IMR-90 (cell line): ENCODE results near the gene PCP4L1. TPM values are rescaled to one million over a fixed set of nuclear protein-coding genes. Genes with fewer than 3 reads are reported as not detected.
"Not testable (repeated sequence)": the region's sequence is repeated elsewhere in the genome, so short reads cannot be mapped to it uniquely, and the experiment has no call there.

Experiments
- ATAC-seq: fragments of 200-7000 bp; cut with Tn5 transposase; 2 replicates; pipeline ENCODE4 v1.9.1; 2020; ENCODE audit warnings: low read depth, mild to moderate bottlenecking, moderate library complexity
- BruUV-seq: library from RNA; stranded (reverse); fragments of 400-500 nt; replicated peaks from 2 replicates; lab custom pipeline; 2021; lab: Mats Ljungman, UMichigan
- CTCF ChIA-PET: fragments of 300-600 bp; formaldehyde crosslinking; extraction: SDS; loops from one replicate; lab custom pipeline; 2021; ENCODE audit warnings: antibody characterized with exemption; lab: Yijun Ruan, JAX
- POLR2A ChIA-PET: fragments of 300-600 bp; sonication (Branson Sonifier 250); formaldehyde crosslinking; loops from one replicate; lab custom pipeline; 2022; ENCODE audit warnings: antibody characterized with exemption; ENCODE audit not compliant: unreplicated experiment; lab: Charles Lee
- DNase-seq: peaks from one replicate; pipeline ENCODE4 v3.0.0; 2013
- H2AFZ ChIP-seq: replicated peaks from 2 replicates; pipeline ENCODE3; 2013; ENCODE audit warnings: low read length, mild to moderate bottlenecking; ENCODE audit not compliant: poor library complexity
- H2AK5ac ChIP-seq: 2 replicates; pipeline ENCODE4 v1.6.1; 2013; ENCODE audit warnings: low read depth, low read length, inconsistent platforms
- H2AK9ac ChIP-seq: replicated peaks from 2 replicates; pipeline ENCODE3; 2013; ENCODE audit warnings: mild to moderate bottlenecking, low read depth, low read length, moderate library complexity; ENCODE audit not compliant: poor library complexity
- H2BK120ac ChIP-seq: 2 replicates; pipeline ENCODE4 v1.6.1; 2013; ENCODE audit warnings: low read depth, low read length, inconsistent platforms
- H2BK15ac ChIP-seq: 3 replicates; pipeline ENCODE4 v1.6.1; 2013; ENCODE audit warnings: low read depth, low read length, inconsistent platforms
- H2BK20ac ChIP-seq: 2 replicates; pipeline ENCODE4 v1.6.1; 2013; ENCODE audit warnings: low read depth, mild to moderate bottlenecking, inconsistent platforms, low read length, moderate library complexity
- H2BK5ac ChIP-seq: 2 replicates; pipeline ENCODE4 v1.6.1; 2013; ENCODE audit warnings: mild to moderate bottlenecking, low read depth, low read length, inconsistent platforms; ENCODE audit not compliant: poor library complexity, severe bottlenecking
- H3K14ac ChIP-seq: replicated peaks from 2 replicates; pipeline ENCODE4 v1.6.1; 2013; ENCODE audit warnings: low read depth, low read length, inconsistent platforms
- H3K18ac ChIP-seq: 2 replicates; pipeline ENCODE4 v1.6.1; 2013; ENCODE audit warnings: low read depth, low read length, control low read depth
- H3K23ac ChIP-seq: 2 replicates; pipeline ENCODE4 v1.6.1; 2013; ENCODE audit warnings: low read depth, low read length, inconsistent platforms
- H3K27ac ChIP-seq: 2 replicates; pipeline ENCODE4 v1.5.1; 2013; ENCODE audit warnings: mild to moderate bottlenecking, control low read depth, low read length; ENCODE audit not compliant: insufficient read depth
- H3K27me3 ChIP-seq: 2 replicates; pipeline ENCODE4 v1.6.1; 2013; ENCODE audit warnings: low read length; ENCODE audit not compliant: control insufficient read depth, insufficient read depth
- H3K36me3 ChIP-seq: 2 replicates; pipeline ENCODE4 v1.6.1; 2013; ENCODE audit warnings: low read length, mixed read lengths; ENCODE audit not compliant: control insufficient read depth, insufficient read depth
- H3K4ac ChIP-seq: 2 replicates; pipeline ENCODE4 v1.6.1; 2013; ENCODE audit warnings: low read depth, low read length, inconsistent platforms
- H3K4me1 ChIP-seq: 2 replicates; pipeline ENCODE4 v1.6.1; 2013; ENCODE audit warnings: low read length, mixed read lengths; ENCODE audit not compliant: control insufficient read depth, insufficient read depth
- H3K4me2 ChIP-seq: 2 replicates; pipeline ENCODE4 v1.6.1; 2013; ENCODE audit warnings: low read depth, mild to moderate bottlenecking, control low read depth, low read length, moderate library complexity
- H3K4me3 ChIP-seq: 2 replicates; pipeline ENCODE4 v1.5.1; 2013; ENCODE audit warnings: low read depth, mild to moderate bottlenecking, control low read depth, low read length, moderate library complexity; ENCODE audit not compliant: insufficient read depth
- H3K56ac ChIP-seq: 2 replicates; pipeline ENCODE4 v1.6.1; 2013; ENCODE audit warnings: low read length, inconsistent platforms; ENCODE audit not compliant: insufficient read depth; ENCODE audit errors: extremely low read depth
- H3K79me1 ChIP-seq, 2 experiments: 2 replicates each; pipeline ENCODE4 v1.6.1; 2013; ENCODE audit warnings: low read length in 2 of 2, inconsistent platforms in 1 of 2, low read depth in 1 of 2
- H3K9ac ChIP-seq: 2 replicates; pipeline ENCODE4 v1.6.1; 2013; ENCODE audit warnings: low read depth, low read length, control low read depth
- H3K9me1 ChIP-seq: 2 replicates; pipeline ENCODE4 v1.6.1; 2013; ENCODE audit warnings: low read length, inconsistent platforms; ENCODE audit not compliant: insufficient read depth
- H3K9me3 ChIP-seq: 2 replicates; pipeline ENCODE4 v1.6.1; 2013; ENCODE audit warnings: low read length; ENCODE audit not compliant: control insufficient read depth, insufficient read depth
- H4K20me1 ChIP-seq: 2 replicates; pipeline ENCODE4 v1.6.1; 2013; ENCODE audit warnings: low read length, inconsistent platforms; ENCODE audit not compliant: insufficient read depth
- H4K5ac ChIP-seq: 2 replicates; pipeline ENCODE4 v1.6.1; 2013; ENCODE audit warnings: mild to moderate bottlenecking, low read depth, low read length, control low read depth
- H4K8ac ChIP-seq, 2 experiments: 2 replicates each; pipeline ENCODE4 v1.6.1; 2013; ENCODE audit warnings: low read depth in 2 of 2, low read length in 2 of 2, control low read depth in 1 of 2, inconsistent platforms in 1 of 2
- H4K91ac ChIP-seq: 2 replicates; pipeline ENCODE4 v1.6.1; 2013; ENCODE audit warnings: low read depth, low read length, inconsistent platforms; ENCODE audit not compliant: insufficient read depth
- WGBS, 2 experiments: methylation state at CpG; one replicate each; pipeline versions ENCODE4 v1.1.5 to v1.1.7; 2013; ENCODE audit warnings: missing lambda C conversion rate in 2 of 2; ENCODE audit not compliant: insufficient read length in 1 of 2; ENCODE audit errors: extremely low coverage in 2 of 2; 5-methylcytosine and 5-hydroxymethylcytosine counted together
- dilution Hi-C: fragments of 300-500 bp; cut with HindIII; formaldehyde crosslinking; loops from one replicate; pipeline ENCODE4 v1.14.3; 2018; ENCODE audit warnings: low sequenced_read_pairs; ENCODE audit not compliant: unreplicated experiment
- in situ Hi-C: fragments of 300-500 bp; cut with MboI; formaldehyde crosslinking; loops from 3 replicates; pipeline ENCODE4 v1.14.3; 2019; ENCODE audit warnings: low sequenced_read_pairs, inconsistent platforms, mixed read lengths
- intact Hi-C: fragments of 100-400 bp; cut with micrococcal nuclease; formaldehyde crosslinking; loops from 2 replicates; pipeline ENCODE4 v1.10.0; 2022
- polyA plus RNA-seq, 3 experiments: library from polyadenylated mRNA; depleted of rRNA; stranded (reverse); fragments of >200 nt; gene quantifications; 2 replicates each; pipeline ENCODE4 v1.2.3, GENCODE V29; 2012; ENCODE audit warnings: low replicate concordance in 1 of 3
- total RNA-seq: library from RNA; depleted of rRNA; stranded (reverse); fragments of >200 nt; gene quantifications from 2 replicates; pipeline ENCODE4 v1.2.3, GENCODE V29; 2012

The PCP4L1 gene
- total and polyA plus RNA-seq, 2 of the 4 experiments (the other 2 are of a cell fraction) = not detected

- H2BK120ac ChIP-seq, intact Hi-C loops, BruUV-seq, H2AFZ ChIP-seq, H3K27me3 ChIP-seq, DNase-seq, H3K4ac ChIP-seq, H4K8ac ChIP-seq, H3K9me3 ChIP-seq, H4K20me1 ChIP-seq, H4K5ac ChIP-seq, H3K9ac ChIP-seq, H3K4me3 ChIP-seq, H3K56ac ChIP-seq, H3K4me1 ChIP-seq, ATAC-seq, H3K18ac ChIP-seq, H3K4me2 ChIP-seq, H2AK9ac ChIP-seq, H2BK15ac ChIP-seq, H3K36me3 ChIP-seq, H3K23ac ChIP-seq, H3K9me1 ChIP-seq, H2AK5ac ChIP-seq, dilution Hi-C loops, in situ Hi-C loops, H3K27ac ChIP-seq, H2BK20ac ChIP-seq, H4K91ac ChIP-seq, H2BK5ac ChIP-seq, H3K14ac ChIP-seq: not testable (repeated sequence)
- ChIA-PET POLR2A (interaction anchor here (0.7 kb wide), 1 partner anchor 1223 kb away, joined by 8 read pairs; no protein-coding TSS in a partner anchor), CTCF (interaction anchor here (0.7 kb wide), 1 partner anchor 50 kb away, joined by 4 read pairs; no protein-coding TSS in a partner anchor)
- peaks cover 4 to 20% of the 10 kb centered on the region in 2 experiments for H3K79me1 ChIP-seq
- 92% methylated on average over 4 of the region's 17 CpGs; no CpG with 5 or more reads in 1 of the 2 experiments for WGBS, 2 experiments
These were observed 57.5 kb downstream of the PCP4L1 start for GRCh38 chr1:161315841-161316674.
